AG04450 (cell line): ENCODE data around the gene CPT1B. TPM values are rescaled to one million over a fixed set of nuclear protein-coding genes. Genes with fewer than 3 reads are reported as not detected.

ENCODE experiments used
- CTCF ChIA-PET: fragments of 300-600, 350-600 bp; formaldehyde crosslinking; extraction: SDS; loops from one replicate; lab custom pipeline; 2022; ENCODE audit warnings: antibody characterized with exemption, inconsistent platforms; lab: Charles Lee
- POLR2A ChIA-PET: fragments of 350-600 bp; formaldehyde crosslinking; extraction: SDS; loops from one replicate; lab custom pipeline; 2021; ENCODE audit warnings: antibody characterized with exemption, inconsistent platforms; lab: Yijun Ruan, JAX
- DNase-seq: peaks from one replicate; pipeline ENCODE4 v3.0.0-alpha.2; 2011; ENCODE audit warnings: low read depth, low spot score
- H3K27ac ChIP-seq: one replicate; pipeline ENCODE4 v1.5.1; 2012; ENCODE audit warnings: low read depth, low read length, control low read depth
- H3K27me3 ChIP-seq: one replicate; pipeline ENCODE4 v1.6.0; 2012; ENCODE audit warnings: low read length; ENCODE audit not compliant: control insufficient read depth, insufficient read depth
- H3K4me3 ChIP-seq: 2 replicates; pipeline ENCODE4 v1.5.1; 2011; ENCODE audit warnings: mild to moderate bottlenecking, low read depth, low read length, control low read depth
- H3K9me3 ChIP-seq: 2 replicates; pipeline ENCODE4 v1.5.1; 2012; ENCODE audit warnings: low read length; ENCODE audit not compliant: control insufficient read depth, insufficient read depth
- CTCF ChIP-seq: IDR thresholded peaks from 2 replicates; pipeline ENCODE4 v1.5.1; 2011; ENCODE audit warnings: low read depth, low read length, control low read depth, inconsistent platforms
- polyA plus RNA-seq: library from polyadenylated mRNA; depleted of rRNA; stranded (reverse); fragments of >200 nt; gene quantifications from 2 replicates; pipeline ENCODE4 v1.2.3, GENCODE V29; 2011

Gene CPT1B
- polyA plus RNA-seq, 1 experiment: 0.99 TPM

- H3K9me3 ChIP-seq: no peaks in the 10 kb centered on the region; the same call in 1 of the 2 replicates
- no peak for DNase-seq
- ChIA-PET POLR2A (no interaction called here), CTCF (interaction anchor here (1.3 kb wide), 1 partner anchor 71 kb away, joined by 3 read pairs; the partner anchor contains the start of gene SCO2)
- peaks cover 33% of the 10 kb centered on the region for H3K27me3 ChIP-seq
- TF ChIP-seq CTCF: no peak
- H3K4me3 ChIP-seq: no peak overlapping the region
- H3K27ac ChIP-seq: no peak overlapping the region
These were observed 18.9 kb upstream of the CPT1B start for GRCh38 chr22:50597097-50597496.

- TF ChIP-seq CTCF: no peak
- DNase-seq: no peak
- Histone ChIP-seq H3K27me3 (peaks cover 23% of the 10 kb centered on the region), H3K4me3 (no peak overlapping the region), H3K27ac (no peak overlapping the region), H3K9me3 (no peaks in the 10 kb centered on the region; the same call in 1 of the 2 replicates)
- POLR2A ChIA-PET: no interaction called here
- CTCF ChIA-PET: no interaction called here
These were observed 17.0 kb upstream of the CPT1B start for GRCh38 chr22:50595189-50595588.

GRCh38 chr22:50587407-50587806 is 9.2 kb upstream of the CPT1B start:
- CTCF ChIA-PET: interaction anchor here (1.2 to 1.5 kb wide), 3 partner anchors 25 to 62 kb away, joined by 3 read pairs; partner anchors contain the start of gene SYCE3
- Histone ChIP-seq H3K27me3 (peaks cover 17% of the 10 kb centered on the region), H3K4me3 (no peak overlapping the region), H3K9me3 (no peaks in the 10 kb centered on the region), H3K27ac (no peak overlapping the region)
- no peak for DNase-seq
- POLR2A ChIA-PET: interaction anchor here (1.0 kb wide), 1 partner anchor 12 kb away, joined by 3 read pairs; no protein-coding TSS in a partner anchor
- TF ChIP-seq CTCF: no peak

- no peak for TF ChIP-seq CTCF
- Histone ChIP-seq H3K27ac (no peak overlapping the region), H3K4me3 (no peak overlapping the region), H3K9me3 (no peaks in the 10 kb centered on the region), H3K27me3 (peaks cover 13% of the 10 kb centered on the region)
- ChIA-PET CTCF (interaction anchor here (1.2 kb wide), 1 partner anchor 61 kb away, joined by 3 read pairs; no protein-coding TSS in a partner anchor), POLR2A (no interaction called here)
- DNase-seq: no peak
These were observed 8.2 kb upstream of the CPT1B start for GRCh38 chr22:50586416-50586815.

- POLR2A ChIA-PET: no interaction called here
- TF ChIP-seq CTCF: no peak
These were observed 7.6 kb upstream of the CPT1B start for GRCh38 chr22:50585781-50586180.

More at GRCh38 chr22:50585781-50586180, 7.6 kb upstream of the CPT1B start:
- H3K9me3 ChIP-seq: no peaks in the 10 kb centered on the region
- peaks cover 13% of the 10 kb centered on the region for H3K27me3 ChIP-seq
- H3K27ac ChIP-seq: no peak overlapping the region
- no peak overlapping the region for H3K4me3 ChIP-seq
- no peak for DNase-seq
- CTCF ChIA-PET: interaction anchor here (1.5 kb wide), 1 partner anchor 23 kb away, joined by 8 read pairs; the partner anchor contains the start of gene SYCE3
